PC-3 (cell line): ENCODE results near the gene SUMF2.
"Not testable (repeated sequence)": the region's sequence is repeated elsewhere in the genome, so short reads cannot be mapped to it uniquely, and the experiment has no call there.

Source experiments
- CTCF ChIP-seq: fragments of 300-600 bp; sonication (generic); conservative IDR thresholded peaks from 2 replicates; pipeline ENCODE4 v1.5.1; 2017; ENCODE audit warnings: antibody characterized with exemption, low read depth, mild to moderate bottlenecking, low read length
- EZH2 ChIP-seq: fragments of 300-600 bp; sonication (generic); IDR thresholded peaks from one replicate; pipeline ENCODE4 v1.6.1; 2017; ENCODE audit warnings: antibody characterized with exemption, mild to moderate bottlenecking, low read length; ENCODE audit not compliant: unreplicated experiment
- EZH2phosphoT487 ChIP-seq: fragments of 300-600 bp; sonication (generic); IDR thresholded peaks from 2 replicates; pipeline ENCODE4 v1.6.1; 2018; ENCODE audit warnings: mild to moderate bottlenecking, antibody characterized with exemption, low read length, borderline replicate concordance

- not testable (repeated sequence) for TF ChIP-seq CTCF, EZH2phosphoT487, EZH2
These were observed 47.1 kb upstream of the SUMF2 start for GRCh38 chr7:56017015-56017414.
